Measurements from ENCODE around the gene BMERB1. TPM values are rescaled to one million over a fixed set of nuclear protein-coding genes. Genes with fewer than 3 reads are reported as not detected.

The BMERB1 gene
- total RNA-seq, 1 donor from 2014 or later, result 61.4 TPM

GRCh38 chr16:15613676-15614075 lies 179.3 kb downstream of the BMERB1 start:
- ATAC-seq (no peak), DNase-seq (ENCODE audit: missing footprints) (no peak)
- intact Hi-C loops (cut with DNase I), result no loop called here

- no peak for DNase-seq (ENCODE audit: missing footprints)
- intact Hi-C loops (cut with DNase I), result no loop called here
- ATAC-seq, result no peak
These were observed 181.6 kb downstream of the BMERB1 start for GRCh38 chr16:15616012-15616411.

GRCh38 chr16:15616475-15617165 lies 182.2 kb downstream of the BMERB1 start:
- no peak for ATAC-seq
- intact Hi-C loops (cut with DNase I), result no loop called here
- DNase-seq (ENCODE audit: missing footprints), result no peak

- intact Hi-C loops (cut with DNase I), result no loop called here
- ATAC-seq, result no peak
- no peak for DNase-seq (ENCODE audit: missing footprints)
These were observed 183.5 kb downstream of the BMERB1 start for GRCh38 chr16:15617901-15618300.

- ATAC-seq, result no peak
- no peak for DNase-seq (ENCODE audit: missing footprints)
- intact Hi-C loops (cut with DNase I), result no loop called here
These were observed 184.0 kb downstream of the BMERB1 start for GRCh38 chr16:15618392-15618791.

- intact Hi-C loops (cut with DNase I), result no loop called here
- DNase-seq (ENCODE audit: missing footprints) (no peak), ATAC-seq (no peak)
These were observed 186.3 kb downstream of the BMERB1 start for GRCh38 chr16:15620611-15621195.

- peak; percentile 45 for ATAC-seq
- no peak for DNase-seq (ENCODE audit: missing footprints)
- intact Hi-C loops (cut with DNase I), result no loop called here
These were observed 187.1 kb downstream of the BMERB1 start for GRCh38 chr16:15621456-15621855.

GRCh38 chr16:15621889-15622288 lies 187.5 kb downstream of the BMERB1 start:
- no peak for DNase-seq (ENCODE audit: missing footprints)
- ATAC-seq, result peak; percentile 63
- intact Hi-C loops (cut with DNase I), result no loop called here

GRCh38 chr16:15631730-15632409 lies 197.5 kb downstream of the BMERB1 start:
- intact Hi-C loops (cut with DNase I), result no loop called here
- ATAC-seq, result no peak
- DNase-seq (ENCODE audit: missing footprints), result no peak

- DNase-seq (ENCODE audit: missing footprints) (no peak), ATAC-seq (no peak)
- intact Hi-C loops (cut with DNase I), result no loop called here
These were observed 201.5 kb downstream of the BMERB1 start for GRCh38 chr16:15635926-15636325.

- no peak for DNase-seq (ENCODE audit: missing footprints)
- ATAC-seq, result no peak
- intact Hi-C loops (cut with DNase I), result no loop called here
These were observed 202.0 kb downstream of the BMERB1 start for GRCh38 chr16:15636392-15636873.

Other genes with a start within 250 kb of the BMERB1 start
- gene NPIPA5, start 56.3 kb upstream of the BMERB1 start, total RNA-seq, result 4.2 TPM
- 5.2 TPM for gene MPV17L, start 38.8 kb upstream of the BMERB1 start, total RNA-seq
- gene MARF1, start 208.6 kb downstream of the BMERB1 start, total RNA-seq, result 48.4 TPM
- gene NDE1, start 215.7 kb downstream of the BMERB1 start, total RNA-seq, result 19.2 TPM

Measured in Right ventricle myocardium inferior (tissue), 1 donor.